ENCODE measurements around the gene NXF1. TPM values are rescaled to one million over a fixed set of nuclear protein-coding genes. Genes with fewer than 3 reads are reported as not detected.

Gene NXF1
- total and polyA plus RNA-seq, 2 of the 13 experiments (the other 11 are each of a cell fraction or from before 2014, with no cell fraction given), result 30.4 to 30.9 TPM

- TF ChIP-seq TRIM24 (CRISPR knock-in tag; IDR thresholded peaks at IDR 0.05) (no peak), SRF (IDR thresholded peaks at IDR 0.05; ENCODE audit: low read depth, low read length) (peak; percentile 43; the same call in 1 of the 2 replicates), PHF20 (CRISPR knock-in tag; IDR thresholded peaks at IDR 0.05) (no peak; the same call in 1 of the 2 replicates), NCOA5 (CRISPR knock-in tag; IDR thresholded peaks at IDR 0.05) (peak; percentile 97), GATA4 (IDR thresholded peaks at IDR 0.05; ENCODE audit: borderline replicate concordance, low read depth) (peak; percentile 100), RFX5 (IDR thresholded peaks at IDR 0.05; ENCODE audit: low read depth, low read length) (no peak), TCF12 (IDR thresholded peaks at IDR 0.05) (no peak), TCF12 (CRISPR knock-in tag; IDR thresholded peaks at IDR 0.05) (peak; percentile 59; the same call in 1 of the 2 replicates), HDAC6 (IDR thresholded peaks at IDR 0.05; ENCODE audit: low read depth, low read length) (no peak), TBX3 (IDR thresholded peaks at IDR 0.05; ENCODE audit: borderline replicate concordance) (no peak), ARNT (IDR thresholded peaks at IDR 0.05) (no peak), PHF8 (CRISPR knock-in tag; IDR thresholded peaks at IDR 0.05) (peak; percentile 58), KLF9 (CRISPR knock-in tag; IDR thresholded peaks at IDR 0.05; ENCODE audit: low read depth) (peak; percentile 98), ZNF674 (CRISPR knock-in tag; IDR thresholded peaks at IDR 0.05; ENCODE audit: low read depth) (no peak), ZFP91 (CRISPR knock-in tag; IDR thresholded peaks at IDR 0.05; ENCODE audit: borderline replicate concordance) (no peak; the same call in 1 of the 2 replicates), ZNF24 (IDR thresholded peaks at IDR 0.05) (peak; percentile 86), ZNF20 (CRISPR knock-in tag; IDR thresholded peaks at IDR 0.05) (no peak), KDM2A (CRISPR knock-in tag; IDR thresholded peaks at IDR 0.05; ENCODE audit: borderline replicate concordance, low read depth) (peak; percentile 6; the same call in 1 of the 2 replicates), DMTF1 (CRISPR knock-in tag; IDR thresholded peaks at IDR 0.05) (no peak), ATF7-NPFF (CRISPR knock-in tag; IDR thresholded peaks at IDR 0.05; ENCODE audit: low read depth) (peak; percentile 87; the same call in 1 of the 2 replicates), ZNF737 (CRISPR knock-in tag; IDR thresholded peaks at IDR 0.05; ENCODE audit: borderline replicate concordance) (no peak), RFXANK (CRISPR knock-in tag; IDR thresholded peaks at IDR 0.05) (no peak; the same call in 1 of the 2 replicates), ISX (CRISPR knock-in tag; conservative IDR thresholded peaks at IDR 0.05) (peak; percentile 75; the same call in 1 of the 2 replicates), TOPORS (CRISPR knock-in tag; IDR thresholded peaks at IDR 0.05) (peak; percentile 63)
- TF ChIP-seq, protein P1, sequence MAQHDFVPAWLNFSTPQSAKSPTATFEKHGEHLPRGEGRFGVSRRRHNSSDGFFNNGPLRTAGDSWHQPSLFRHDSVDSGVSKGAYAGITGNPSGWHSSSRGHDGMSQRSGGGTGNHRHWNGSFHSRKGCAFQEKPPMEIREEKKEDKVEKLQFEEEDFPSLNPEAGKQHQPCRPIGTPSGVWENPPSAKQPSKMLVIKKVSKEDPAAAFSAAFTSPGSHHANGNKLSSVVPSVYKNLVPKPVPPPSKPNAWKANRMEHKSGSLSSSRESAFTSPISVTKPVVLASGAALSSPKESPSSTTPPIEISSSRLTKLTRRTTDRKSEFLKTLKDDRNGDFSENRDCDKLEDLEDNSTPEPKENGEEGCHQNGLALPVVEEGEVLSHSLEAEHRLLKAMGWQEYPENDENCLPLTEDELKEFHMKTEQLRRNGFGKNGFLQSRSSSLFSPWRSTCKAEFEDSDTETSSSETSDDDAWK (CRISPR knock-in tag; IDR thresholded peaks at IDR 0.05), result no peak
These were observed 36.3 kb upstream of the NXF1 start (continued) for GRCh38 chr11:62841361-62842170.
